NCI-H345 (cell line): ENCODE results near the gene CGN.
A peak's percentile ranks its signal among the peaks of the same experiment; 100 is the strongest.

Experiments used
- DNase-seq: peaks from one replicate; lab custom pipeline; 2025; lab: John Stamatoyannopoulos, UW

The CGN gene

GRCh38 chr1:151510957-151511635, at the start of gene CGN:
Gene CGN, plus strand, starts transcription at chr1:151511387. Its CDS starts 7,133 bp downstream, at chr1:151518520.
- DNase-seq: peak; percentile 100

GRCh38 chr1:151461694-151462093, 49.5 kb upstream of the CGN start:
- no peak for DNase-seq

- DNase-seq: no peak
Observed at GRCh38 chr1:151465026-151465425, 46.2 kb upstream of the CGN start.

DNA sequence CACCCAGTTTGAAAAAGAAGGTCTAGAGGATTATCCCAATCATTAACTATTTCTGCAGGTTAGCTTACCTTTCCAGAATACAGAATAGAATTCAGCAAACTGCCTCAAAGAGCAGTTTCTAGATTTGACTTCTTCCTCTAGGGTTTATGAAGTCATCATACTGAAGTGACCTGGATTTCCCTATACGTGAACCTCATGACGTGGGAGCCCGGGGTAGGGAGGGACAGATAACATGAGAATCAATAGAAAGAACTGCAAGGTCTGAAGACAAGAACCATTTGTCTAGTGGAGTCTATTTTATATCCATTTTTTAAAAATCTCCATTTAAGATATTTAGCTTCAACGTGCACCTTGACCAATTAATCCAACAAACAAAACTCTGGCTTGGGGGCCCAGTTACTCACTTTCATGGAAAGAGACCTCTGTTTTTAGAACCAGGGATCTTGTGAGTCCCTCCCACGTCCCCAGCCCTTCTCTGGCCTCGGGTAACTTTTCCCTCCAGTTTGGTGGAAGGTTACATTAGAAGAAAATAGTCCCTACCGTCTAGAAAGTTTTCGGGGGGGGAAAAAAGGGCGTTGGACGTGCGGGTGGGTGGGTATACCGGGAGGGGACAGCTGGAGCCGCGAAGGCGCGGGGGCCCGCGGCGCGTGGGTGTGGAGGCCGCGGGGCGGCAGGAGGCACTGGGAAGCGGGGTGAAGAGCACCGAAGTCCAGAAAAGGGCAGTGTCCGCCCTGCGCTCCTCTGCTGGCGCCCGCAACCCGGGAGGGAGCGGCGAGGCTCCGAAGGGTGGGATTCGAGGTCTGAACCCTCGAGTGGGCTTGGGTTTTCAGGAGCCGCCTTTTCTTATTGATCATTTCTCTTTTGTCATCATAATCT, 38.1 kb upstream of the CGN start:
- peak; percentile 50 for DNase-seq

DNA sequence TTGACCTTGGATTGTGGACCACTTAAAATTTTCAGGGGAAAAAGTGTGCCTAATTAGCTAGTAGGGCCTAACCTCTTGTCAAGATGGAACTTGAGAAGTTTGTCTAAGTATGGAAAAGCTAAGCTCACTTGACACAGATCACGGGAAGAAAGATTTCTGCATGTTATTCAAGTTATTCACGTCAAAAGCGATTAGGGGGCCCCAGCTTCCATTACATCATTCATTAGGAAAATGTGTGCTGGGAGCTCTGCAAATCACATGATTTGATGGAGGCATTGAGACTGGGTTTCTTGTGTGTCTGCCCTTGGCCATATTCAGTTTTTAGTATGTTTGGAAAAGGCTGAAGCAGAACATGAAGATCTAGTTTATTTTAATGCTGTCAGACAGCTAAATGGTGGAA, 36.4 kb upstream of the CGN start:
- DNase-seq: no peak

- no peak for DNase-seq
Observed at GRCh38 chr1:151475175-151475574, 36.0 kb upstream of the CGN start.

- no peak for DNase-seq
Observed at GRCh38 chr1:151476083-151476482, 35.1 kb upstream of the CGN start.

DNA sequence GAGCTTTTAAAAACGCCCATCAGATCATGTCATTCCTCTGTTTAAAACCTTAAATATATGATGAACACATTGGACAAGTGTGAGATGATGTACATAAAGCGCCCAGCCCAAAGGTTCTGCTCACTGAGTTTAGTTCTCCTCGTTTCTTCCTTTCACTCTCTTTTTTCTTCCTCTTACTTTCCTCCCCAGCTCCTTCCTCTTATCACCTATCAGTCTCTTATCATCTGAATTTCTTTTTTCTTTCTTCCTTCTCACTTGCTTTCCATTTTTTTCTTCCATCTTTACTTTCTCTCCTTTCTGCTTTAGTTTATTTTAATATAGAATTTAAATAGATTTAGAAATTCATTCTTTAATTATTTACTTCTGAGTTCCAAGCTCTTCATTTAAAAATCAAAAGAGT, 34.1 kb upstream of the CGN start:
- no peak for DNase-seq

- DNase-seq: no peak
Observed at GRCh38 chr1:151478140-151478812, 32.9 kb upstream of the CGN start.

DNA sequence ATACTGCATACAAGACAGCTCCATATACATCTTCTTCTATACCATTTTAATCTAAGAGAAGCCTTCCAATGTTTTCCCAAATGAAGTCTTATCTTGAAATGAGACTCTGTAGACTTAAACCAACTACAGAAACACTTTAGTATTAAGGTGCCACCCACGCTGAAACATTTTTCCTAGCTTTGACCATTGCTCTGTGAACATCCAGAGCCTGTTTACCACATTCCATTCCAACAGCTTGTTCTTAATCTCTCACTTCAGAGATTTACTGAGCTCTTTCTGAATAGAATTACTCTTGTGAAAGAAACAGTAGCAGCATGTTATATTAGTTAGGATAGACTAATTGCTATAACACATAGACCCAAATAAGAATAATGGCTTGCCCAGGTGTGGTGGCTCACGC, 32.3 kb upstream of the CGN start:
- DNase-seq: no peak

GRCh38 chr1:151479462-151479861, 31.7 kb upstream of the CGN start:
- no peak for DNase-seq

DNA sequence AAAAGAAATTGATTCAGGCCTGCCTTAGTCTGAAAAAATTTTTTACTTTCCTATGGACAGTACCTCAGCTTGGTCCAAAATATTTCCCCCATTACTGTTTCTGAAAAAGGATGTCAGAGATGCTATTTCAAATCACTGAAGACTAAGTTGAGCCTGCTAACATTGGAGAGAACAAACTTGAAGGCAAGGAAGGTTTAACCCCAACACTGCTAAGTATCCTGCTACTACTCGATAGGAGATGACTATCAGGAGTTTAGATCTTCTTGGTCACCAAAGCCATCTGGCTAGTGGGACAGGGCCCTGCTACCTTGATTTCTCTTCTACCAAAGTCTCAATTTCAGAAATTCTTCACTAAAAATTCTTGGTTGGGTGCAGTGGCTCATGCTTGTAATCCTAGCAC, 29.2 kb upstream of the CGN start:
- DNase-seq: no peak

DNA sequence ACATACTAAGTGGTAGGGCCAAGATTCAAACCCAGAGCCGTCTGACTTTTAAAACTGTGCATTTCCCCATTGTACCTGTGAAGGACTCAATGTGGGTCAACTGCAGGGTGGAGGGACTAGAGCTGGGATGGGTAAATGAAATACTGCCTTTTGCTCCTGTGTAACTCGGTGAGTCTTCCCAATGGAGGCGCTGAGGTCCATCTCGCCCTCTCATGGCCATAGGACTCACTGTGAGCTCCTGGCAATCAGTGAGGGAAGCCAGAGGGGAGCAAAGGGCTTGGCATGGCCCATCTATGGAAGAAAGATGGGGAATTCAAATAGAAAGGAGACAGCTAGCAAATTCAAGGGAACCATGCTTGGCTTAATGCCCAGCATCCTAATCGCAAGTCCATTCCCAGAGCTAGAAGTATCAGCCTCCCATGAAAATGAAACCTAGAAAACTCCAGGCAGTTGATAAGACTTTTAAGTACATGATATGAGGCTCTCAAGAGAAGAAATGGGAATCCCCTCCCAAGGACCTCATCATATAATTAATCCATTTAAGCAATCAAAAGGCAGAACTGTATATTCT, 25.4 kb upstream of the CGN start:
- no peak for DNase-seq

DNA sequence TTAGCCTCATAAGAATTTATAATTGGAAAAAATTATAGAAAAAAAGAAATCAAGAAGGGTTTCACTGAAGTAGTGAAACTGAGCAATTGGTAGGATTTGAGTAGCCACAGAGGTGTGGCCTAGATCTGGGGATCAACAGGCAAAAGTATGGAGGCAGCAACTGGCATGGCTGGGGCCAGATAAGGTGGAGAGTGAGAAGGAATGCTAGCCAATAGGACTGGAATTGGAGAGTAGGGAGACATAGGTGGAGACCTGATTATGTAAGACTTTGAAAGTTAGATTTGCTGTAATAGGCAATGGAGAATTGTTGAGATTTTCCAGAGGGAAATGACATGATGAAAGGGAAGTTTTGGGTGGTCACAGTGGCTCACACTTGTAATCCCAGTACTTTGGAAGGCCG, 24.6 kb upstream of the CGN start:
- DNase-seq: no peak

DNA sequence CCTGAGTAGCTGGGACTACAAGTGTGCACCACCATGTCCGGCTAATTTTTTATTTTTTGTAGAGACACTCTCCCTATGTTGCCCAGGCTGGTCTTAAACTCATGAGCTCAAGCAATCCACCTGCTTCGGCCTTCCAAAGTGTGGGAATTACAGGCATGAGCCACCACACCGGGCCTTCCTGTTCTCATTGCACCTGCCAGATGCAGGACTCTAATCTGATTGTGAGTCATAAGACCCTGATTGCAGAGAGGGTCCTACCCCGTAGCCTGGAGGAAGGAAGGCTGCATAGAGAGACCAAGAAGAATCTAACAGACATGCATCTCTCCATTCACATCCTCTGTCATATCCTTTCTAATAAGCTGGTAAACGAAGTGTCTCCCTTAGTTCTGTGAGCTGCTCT, 19.5 kb upstream of the CGN start:
- DNase-seq: no peak

GRCh38 chr1:151492120-151492519, 19.1 kb upstream of the CGN start:
- DNase-seq: no peak

DNA sequence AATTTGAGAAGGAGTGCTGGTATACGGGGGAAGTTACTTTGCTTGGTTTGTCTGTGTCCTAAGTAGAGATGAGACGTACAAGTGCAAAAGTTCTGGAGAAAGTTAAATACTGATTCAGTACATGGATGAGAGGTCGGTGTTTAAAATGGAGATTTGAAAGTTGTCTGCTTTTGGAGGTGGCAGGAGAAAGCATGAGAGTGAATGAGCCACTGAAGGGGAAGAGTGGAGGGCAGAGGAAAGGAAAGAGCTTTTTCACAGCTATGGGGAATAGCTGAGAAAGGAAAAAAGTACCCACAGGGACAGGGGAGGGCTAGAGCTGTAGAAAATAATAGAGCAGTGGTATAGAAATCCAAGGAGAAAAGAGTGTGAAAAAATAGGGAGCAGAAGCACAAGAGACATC, 18.1 kb upstream of the CGN start:
- no peak for DNase-seq

GRCh38 chr1:151494741-151495281, 16.4 kb upstream of the CGN start:
- DNase-seq: no peak

- DNase-seq: no peak
Observed at GRCh38 chr1:151495316-151495715, 15.9 kb upstream of the CGN start.

DNA sequence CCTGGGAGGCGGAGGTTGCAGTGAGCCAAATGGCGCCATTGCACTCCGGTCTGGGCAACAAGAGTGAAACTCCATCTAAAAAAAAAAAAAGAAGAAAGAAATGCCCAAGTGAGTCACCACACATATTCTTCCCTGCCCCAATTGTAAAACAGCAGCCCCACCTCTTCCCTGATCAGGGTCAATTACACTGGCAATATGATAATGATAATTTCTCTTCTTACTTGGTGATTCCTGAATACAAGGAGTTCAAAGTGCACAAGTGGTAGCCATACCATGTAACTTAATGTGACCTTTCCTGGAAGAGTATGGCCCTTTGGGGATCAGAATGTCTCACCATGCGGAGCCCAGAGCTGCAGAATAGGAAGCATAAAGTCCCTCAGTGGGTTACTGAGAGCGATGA, 11.8 kb upstream of the CGN start:
- no peak for DNase-seq

- no peak for DNase-seq
Observed at GRCh38 chr1:151499930-151500329, 11.3 kb upstream of the CGN start.

DNA sequence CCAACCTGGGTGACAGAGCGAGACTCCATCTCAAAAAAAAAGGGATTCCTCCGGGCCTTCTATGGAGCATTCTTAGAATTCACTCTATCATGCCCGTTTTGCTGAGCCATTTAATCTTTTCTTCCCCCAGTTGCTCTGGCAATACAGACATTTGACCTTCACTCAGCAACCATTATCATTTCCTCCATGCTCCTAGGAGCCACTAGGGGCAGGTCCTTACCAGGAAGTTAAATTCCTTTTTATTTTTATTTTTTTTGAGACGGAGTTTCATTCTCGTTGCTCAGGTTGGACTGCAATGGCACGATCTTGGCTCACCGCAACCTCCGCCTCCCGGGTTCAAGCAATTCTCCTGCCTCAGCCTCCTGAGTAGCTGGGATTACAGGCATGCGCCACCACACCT, 9.7 kb upstream of the CGN start:
- DNase-seq: no peak
